ENCODE data around the gene CHFR.

DNA sequence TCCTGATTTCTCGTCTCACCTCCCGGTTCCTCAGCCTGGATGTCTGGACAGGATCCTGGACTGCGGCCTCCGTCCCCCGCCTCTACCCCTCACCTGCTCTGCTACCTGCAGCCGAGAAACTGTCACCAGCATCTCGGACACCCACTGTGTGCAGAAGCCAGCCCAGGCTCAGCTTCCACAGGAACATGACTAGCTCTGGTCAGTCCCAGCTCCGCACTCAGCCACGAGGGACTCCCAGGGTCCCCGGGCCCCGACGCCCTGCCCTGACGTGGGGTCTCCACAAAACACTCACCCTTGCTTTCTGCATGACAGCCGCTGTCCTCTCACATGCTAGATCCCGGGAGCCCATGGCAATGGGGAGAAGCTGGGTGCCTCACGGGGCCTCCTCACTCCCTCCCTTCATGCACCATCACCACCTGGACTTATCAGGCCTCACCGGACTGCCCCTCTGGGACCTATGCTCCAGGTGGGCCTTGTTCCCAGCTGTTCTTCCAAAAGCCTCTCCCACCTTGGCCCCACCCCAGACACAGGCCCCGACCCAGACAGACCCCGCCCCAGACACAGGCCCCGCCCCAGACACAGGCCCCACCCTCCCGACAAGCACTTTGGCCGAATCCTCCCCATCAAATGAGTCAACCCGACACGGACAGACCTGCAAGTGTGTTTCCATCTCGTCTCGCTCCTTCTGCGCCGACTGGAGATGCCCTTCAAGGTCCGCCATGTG is 98.9 kb downstream of the CHFR start:
- TF ChIP-seq CTCF (IDR thresholded peaks at IDR 0.05; ENCODE audit: borderline replicate concordance, extremely low read depth, low read length, poor library complexity, severe bottlenecking), result no peak
- TF ChIP-seq EZH2 (IDR thresholded peaks at IDR 0.05; ENCODE audit: borderline replicate concordance, low read depth, low read length, severe bottlenecking), result no peak

Measured in DND-41 (cell line).